KOPT-K1 (cell line): ENCODE measurements around the gene C1orf87.

Experiments used
- H3K27ac ChIP-seq: fragments of 200-600 bp; sonication (generic); 2 replicates; pipeline ENCODE4 v1.5.1; 2016; ENCODE audit warnings: antibody characterized with exemption, mild to moderate bottlenecking, low read depth, low read length; ENCODE audit not compliant: poor library complexity, severe bottlenecking
- H3K36me3 ChIP-seq: fragments of 200-600 bp; sonication (generic); 2 replicates; pipeline ENCODE4 v1.5.1; 2017; ENCODE audit warnings: antibody characterized with exemption, mild to moderate bottlenecking, low read length, moderate library complexity; ENCODE audit not compliant: insufficient read depth
- H3K9me3 ChIP-seq: fragments of 200-600 bp; sonication (generic); 2 replicates; pipeline ENCODE4 v1.5.1; 2017; ENCODE audit warnings: antibody characterized with exemption, low read length, mild to moderate bottlenecking; ENCODE audit not compliant: insufficient read depth, poor library complexity, severe bottlenecking

C1orf87 gene

GRCh38 chr1:60078182-60078581, 4.6 kb upstream of the C1orf87 start:
- no peak overlapping the region for H3K27ac ChIP-seq
- H3K9me3 ChIP-seq = no peaks in the 10 kb centered on the region
- H3K36me3 ChIP-seq = no peaks in the 10 kb centered on the region

DNA sequence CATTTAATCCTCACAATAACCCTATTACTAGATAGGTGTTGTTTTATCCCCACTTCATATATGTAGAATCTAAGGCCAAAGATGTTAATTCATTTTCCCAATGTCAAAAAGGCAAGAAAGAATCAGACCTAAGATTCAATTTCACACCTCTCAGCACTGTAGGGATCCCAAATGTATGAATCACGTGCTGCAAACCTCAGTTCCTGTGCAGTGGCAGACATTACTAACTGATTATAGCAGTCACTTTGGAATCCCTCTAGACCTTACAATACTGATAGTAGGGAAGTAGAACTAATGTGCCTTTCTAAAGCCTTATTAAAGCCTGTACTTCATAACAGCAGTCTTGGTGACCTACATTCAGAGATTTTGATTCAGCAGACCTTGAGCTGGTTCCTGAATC, 2.3 kb downstream of the C1orf87 start:
- Histone ChIP-seq H3K27ac (no peak overlapping the region), H3K9me3 (no peaks in the 10 kb centered on the region), H3K36me3 (no peaks in the 10 kb centered on the region)

DNA sequence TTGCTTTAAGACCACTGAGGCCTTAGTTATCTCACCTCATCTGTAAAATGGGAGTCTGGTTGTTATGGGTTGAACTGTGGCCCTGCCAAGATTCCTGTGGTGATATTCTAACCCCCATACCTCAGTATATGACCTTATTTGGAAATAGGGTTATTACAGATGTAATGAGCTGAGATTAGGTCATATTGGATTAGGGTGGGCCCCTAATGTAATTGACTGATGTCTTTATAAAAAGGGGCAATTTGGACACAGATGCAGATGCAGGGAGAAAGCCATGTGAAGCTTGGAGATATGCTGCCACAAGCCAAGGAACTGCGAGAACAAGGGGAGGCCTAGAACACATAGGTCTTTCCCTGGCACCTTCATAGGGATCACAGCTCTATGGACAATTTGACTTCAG, 3.9 kb downstream of the C1orf87 start:
- no peaks in the 10 kb centered on the region for H3K9me3 ChIP-seq
- no peak overlapping the region for H3K27ac ChIP-seq
- no peaks in the 10 kb centered on the region for H3K36me3 ChIP-seq

DNA sequence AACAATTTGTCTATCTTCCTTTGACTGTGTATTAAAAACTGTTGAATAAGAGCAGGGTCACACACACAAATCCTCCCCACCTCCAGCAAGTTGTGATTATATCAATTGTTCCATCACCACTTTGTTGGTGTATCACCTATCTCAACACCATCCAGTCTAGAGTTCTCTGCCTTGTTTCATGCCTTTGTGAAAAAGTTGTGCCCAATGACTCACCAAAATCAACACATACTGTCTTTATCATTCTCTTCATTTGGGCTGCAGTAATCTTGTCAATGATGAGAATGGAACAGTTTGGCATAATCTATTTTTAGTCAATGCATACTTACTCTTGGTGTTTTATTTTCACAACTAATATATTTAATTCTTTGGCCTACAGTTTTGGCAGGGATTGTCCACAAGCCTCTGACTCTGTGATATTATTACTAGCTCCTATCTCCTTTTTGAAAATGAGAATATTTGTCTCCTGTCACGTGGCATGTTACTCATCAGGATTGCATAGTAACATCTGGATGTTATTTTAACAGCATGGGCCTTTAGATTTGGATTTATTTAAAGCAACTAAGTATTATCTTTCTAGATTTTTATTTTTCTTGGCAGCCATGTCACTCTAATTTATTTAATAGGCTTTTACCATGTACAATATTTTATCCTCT, 5.1 kb downstream of the C1orf87 start:
- H3K36me3 ChIP-seq = no peaks in the 10 kb centered on the region
- H3K27ac ChIP-seq = no peak overlapping the region
- H3K9me3 ChIP-seq = no peaks in the 10 kb centered on the region

GRCh38 chr1:60066001-60066400, 7.6 kb downstream of the C1orf87 start:
- no peaks in the 10 kb centered on the region for H3K9me3 ChIP-seq
- no peak overlapping the region for H3K27ac ChIP-seq
- H3K36me3 ChIP-seq = no peaks in the 10 kb centered on the region

GRCh38 chr1:60065199-60065598, 8.4 kb downstream of the C1orf87 start:
- Histone ChIP-seq H3K36me3 (no peaks in the 10 kb centered on the region), H3K9me3 (no peaks in the 10 kb centered on the region), H3K27ac (no peak overlapping the region)

- H3K36me3 ChIP-seq = no peaks in the 10 kb centered on the region
- H3K27ac ChIP-seq = no peak overlapping the region
- H3K9me3 ChIP-seq = no peaks in the 10 kb centered on the region
Observed at GRCh38 chr1:60063561-60063960, 10.0 kb downstream of the C1orf87 start.

GRCh38 chr1:60059468-60059867, 14.1 kb downstream of the C1orf87 start:
- Histone ChIP-seq H3K27ac (no peak overlapping the region), H3K9me3 (no peaks in the 10 kb centered on the region), H3K36me3 (no peaks in the 10 kb centered on the region)

DNA sequence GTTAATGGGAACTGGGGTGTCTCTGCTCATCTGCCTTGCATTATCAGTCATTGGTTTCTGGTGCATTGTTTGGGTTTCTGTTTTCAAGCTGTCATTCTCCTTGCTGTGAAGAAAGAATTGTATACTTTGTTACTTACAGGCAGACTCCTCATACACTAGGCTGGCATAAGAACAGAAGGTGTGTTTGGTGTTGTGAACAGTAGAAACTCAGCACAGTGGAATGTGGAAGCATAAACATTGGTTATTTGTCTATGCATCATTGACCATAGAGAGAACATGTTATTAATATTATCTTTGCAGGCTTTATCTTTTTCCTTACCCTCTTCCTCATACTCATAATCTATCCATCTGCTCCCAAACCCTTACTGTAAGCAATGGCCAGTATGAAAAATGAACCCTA, 18.2 kb downstream of the C1orf87 start:
- Histone ChIP-seq H3K36me3 (no peaks in the 10 kb centered on the region), H3K9me3 (no peaks in the 10 kb centered on the region), H3K27ac (no peak overlapping the region)

GRCh38 chr1:60054374-60054773, 19.2 kb downstream of the C1orf87 start:
- Histone ChIP-seq H3K27ac (no peak overlapping the region), H3K9me3 (no peaks in the 10 kb centered on the region), H3K36me3 (no peaks in the 10 kb centered on the region)

DNA sequence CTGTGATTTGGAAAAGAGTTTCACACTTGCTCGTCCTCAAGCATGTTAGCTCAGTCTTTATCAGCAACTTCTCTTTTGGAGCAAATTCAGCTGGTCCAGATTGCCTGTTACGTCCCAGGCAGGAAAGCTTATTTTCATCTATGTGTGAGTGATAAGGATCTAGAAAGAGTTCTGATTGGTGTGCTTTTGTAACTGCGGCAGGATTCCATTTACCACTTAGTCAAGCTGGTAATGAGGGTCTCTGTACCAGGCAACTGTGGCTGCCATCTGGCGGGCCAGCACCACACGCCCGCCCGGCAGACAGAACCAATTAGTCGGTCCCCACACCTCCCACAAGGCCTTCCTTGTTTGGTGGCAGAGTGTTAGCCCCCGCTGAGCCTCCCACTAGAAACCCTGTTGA, 21.0 kb downstream of the C1orf87 start:
- Histone ChIP-seq H3K9me3 (no peaks in the 10 kb centered on the region), H3K27ac (no peak overlapping the region), H3K36me3 (no peaks in the 10 kb centered on the region)

DNA sequence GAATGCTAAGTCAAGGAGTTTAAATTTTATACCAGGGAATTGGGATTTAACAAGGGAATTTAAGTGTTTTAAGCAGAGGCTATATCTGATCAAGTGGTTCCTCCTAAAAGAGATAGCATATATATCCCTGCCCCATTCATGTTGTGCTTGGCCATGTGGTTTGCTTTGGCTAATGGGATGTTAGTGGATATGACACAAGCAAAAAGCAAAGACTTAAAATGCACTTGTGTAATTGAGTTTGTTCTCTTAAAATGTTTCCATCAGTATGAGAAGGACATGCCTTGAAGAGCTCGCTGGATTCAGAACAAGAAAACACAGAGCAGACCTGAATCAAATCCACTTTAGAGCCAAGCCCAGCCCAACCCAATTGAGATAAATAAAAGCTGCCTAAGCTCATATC, 22.4 kb downstream of the C1orf87 start:
- H3K36me3 ChIP-seq = no peaks in the 10 kb centered on the region
- H3K27ac ChIP-seq = no peak overlapping the region
- H3K9me3 ChIP-seq = no peaks in the 10 kb centered on the region

DNA sequence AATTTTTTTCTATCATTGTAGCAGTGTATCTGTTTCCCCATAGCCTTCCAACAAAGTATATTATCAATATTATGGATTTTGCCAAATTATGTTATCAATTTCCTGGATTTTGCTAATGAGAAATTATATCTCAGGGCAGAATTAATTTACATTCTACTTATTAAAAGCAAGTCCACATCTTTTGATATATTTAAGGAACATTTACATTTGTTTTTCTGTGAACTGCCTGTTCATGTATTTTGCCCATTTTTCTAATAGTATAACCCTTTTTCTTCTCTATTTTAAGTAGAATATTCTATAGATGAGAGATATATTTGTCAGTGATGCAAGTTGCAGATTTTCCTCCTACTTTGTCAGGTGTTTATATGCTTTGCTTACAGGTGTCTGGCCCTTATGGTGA, 24.4 kb downstream of the C1orf87 start:
- Histone ChIP-seq H3K9me3 (no peaks in the 10 kb centered on the region), H3K36me3 (no peaks in the 10 kb centered on the region), H3K27ac (no peak overlapping the region)

DNA sequence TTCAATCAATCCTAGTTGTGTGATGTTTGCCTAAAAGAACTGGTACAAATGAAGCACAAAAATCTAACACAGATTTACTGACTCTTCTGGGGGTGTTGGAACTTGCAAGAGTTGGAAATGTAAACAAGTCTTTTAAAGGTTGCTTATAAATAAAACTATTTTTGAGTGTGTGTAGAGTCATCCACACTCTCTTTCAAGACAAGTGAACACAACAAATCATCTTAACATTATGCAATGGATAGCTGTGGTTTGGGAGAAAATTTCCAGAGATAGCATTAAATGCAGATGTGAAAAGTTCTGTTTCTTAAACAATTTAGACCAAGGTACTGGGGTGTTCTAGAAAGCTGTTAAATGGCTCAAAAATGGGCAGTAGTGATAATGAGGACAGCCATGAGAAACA, 28.7 kb downstream of the C1orf87 start:
- Histone ChIP-seq H3K9me3 (no peaks in the 10 kb centered on the region), H3K36me3 (no peaks in the 10 kb centered on the region), H3K27ac (no peak overlapping the region)

DNA sequence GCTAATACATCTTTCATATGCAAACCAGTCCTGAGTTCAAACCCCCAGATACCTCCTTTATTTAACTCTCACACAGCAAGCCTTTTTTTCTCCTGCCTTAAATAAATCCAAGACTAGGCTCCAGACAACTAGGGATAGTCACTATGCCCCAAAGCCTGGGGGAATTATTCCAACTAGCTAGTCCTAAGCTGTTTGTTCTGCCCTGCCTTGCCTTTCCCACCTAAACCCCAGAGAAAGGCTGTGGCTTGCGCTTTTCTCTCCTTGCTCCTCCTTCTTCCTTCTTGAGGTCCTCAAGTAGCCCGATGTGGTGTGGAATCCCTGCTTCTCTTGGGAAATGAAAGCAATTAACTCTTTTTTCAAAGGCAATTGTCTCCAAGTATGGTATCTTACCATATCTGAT, 31.8 kb downstream of the C1orf87 start:
- Histone ChIP-seq H3K9me3 (no peaks in the 10 kb centered on the region), H3K27ac (no peak overlapping the region), H3K36me3 (no peaks in the 10 kb centered on the region)

DNA sequence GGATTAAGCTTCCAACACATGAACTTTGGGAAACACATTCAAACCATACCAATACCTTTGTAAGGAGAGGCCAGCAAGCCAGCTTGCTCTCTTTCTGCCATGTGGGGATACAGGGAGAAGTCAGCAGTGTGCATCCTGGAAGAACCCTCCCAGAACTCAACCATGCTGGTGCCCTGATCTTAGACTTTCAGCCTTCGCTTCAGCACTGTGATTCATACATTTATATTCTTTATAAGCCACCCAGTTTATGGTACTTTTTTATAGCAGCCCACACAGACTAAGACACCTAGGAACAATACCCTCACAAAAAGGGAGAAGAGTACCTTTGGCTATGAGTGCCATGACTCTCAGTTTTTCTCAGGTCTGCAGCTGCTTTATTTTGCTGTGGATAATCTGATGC, 35.9 kb downstream of the C1orf87 start:
- Histone ChIP-seq H3K9me3 (no peaks in the 10 kb centered on the region), H3K27ac (no peak overlapping the region), H3K36me3 (no peaks in the 10 kb centered on the region)
